ENCODE measurements around the gene PALM. TPM values are rescaled to one million over a fixed set of nuclear protein-coding genes. Genes with fewer than 3 reads are reported as not detected.

Gene PALM
- total RNA-seq, 1 donor from 2014 or later = 87.1 TPM

DNA sequence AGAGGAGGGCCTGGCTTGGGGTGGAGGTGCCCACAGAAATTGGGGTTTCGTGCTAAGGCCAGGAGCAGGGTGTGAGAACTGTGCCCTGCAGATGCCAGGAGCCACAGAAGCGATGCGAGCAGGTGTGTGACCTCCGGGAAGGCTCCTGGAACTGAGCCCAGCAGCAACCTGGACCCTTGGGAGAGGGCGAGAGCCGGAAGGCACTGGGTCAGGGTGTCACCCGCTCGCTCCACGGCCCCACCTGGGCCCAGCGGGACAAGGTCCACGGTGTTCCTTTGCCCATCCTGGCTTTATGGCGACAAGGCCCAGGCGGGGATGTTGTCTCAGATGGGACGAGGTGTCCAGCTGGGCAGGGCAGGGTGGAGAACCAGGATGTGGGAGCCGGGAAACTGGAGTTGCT is 46.3 kb downstream of the PALM start:
- Mint-ChIP-seq H3K4me3 (no peak overlapping the region), H3K27ac (no peak overlapping the region), H3K4me1 (peaks cover 6% of the 10 kb centered on the region), H3K36me3 (peaks cover 3% of the 10 kb centered on the region), H3K27me3 (ENCODE audit: low read depth) (no peaks in the 10 kb centered on the region), H3K9me3 (peaks cover 4% of the 10 kb centered on the region)
- TF ChIP-seq, protein P1, sequence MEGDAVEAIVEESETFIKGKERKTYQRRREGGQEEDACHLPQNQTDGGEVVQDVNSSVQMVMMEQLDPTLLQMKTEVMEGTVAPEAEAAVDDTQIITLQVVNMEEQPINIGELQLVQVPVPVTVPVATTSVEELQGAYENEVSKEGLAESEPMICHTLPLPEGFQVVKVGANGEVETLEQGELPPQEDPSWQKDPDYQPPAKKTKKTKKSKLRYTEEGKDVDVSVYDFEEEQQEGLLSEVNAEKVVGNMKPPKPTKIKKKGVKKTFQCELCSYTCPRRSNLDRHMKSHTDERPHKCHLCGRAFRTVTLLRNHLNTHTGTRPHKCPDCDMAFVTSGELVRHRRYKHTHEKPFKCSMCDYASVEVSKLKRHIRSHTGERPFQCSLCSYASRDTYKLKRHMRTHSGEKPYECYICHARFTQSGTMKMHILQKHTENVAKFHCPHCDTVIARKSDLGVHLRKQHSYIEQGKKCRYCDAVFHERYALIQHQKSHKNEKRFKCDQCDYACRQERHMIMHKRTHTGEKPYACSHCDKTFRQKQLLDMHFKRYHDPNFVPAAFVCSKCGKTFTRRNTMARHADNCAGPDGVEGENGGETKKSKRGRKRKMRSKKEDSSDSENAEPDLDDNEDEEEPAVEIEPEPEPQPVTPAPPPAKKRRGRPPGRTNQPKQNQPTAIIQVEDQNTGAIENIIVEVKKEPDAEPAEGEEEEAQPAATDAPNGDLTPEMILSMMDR (IDR thresholded peaks at IDR 0.05; ENCODE audit: unreplicated experiment) = no peak
- no peak for DNase-seq (ENCODE audit: low spot score in 2 of 2, unreplicated experiment in 2 of 2)

GRCh38 chr19:756236-756635 is 47.5 kb downstream of the PALM start:
- peaks cover 4% of the 10 kb centered on the region for H3K9me3 Mint-ChIP-seq
- no peaks in the 10 kb centered on the region for H3K27me3 Mint-ChIP-seq (ENCODE audit: low read depth)
- peaks cover 3% of the 10 kb centered on the region for H3K36me3 Mint-ChIP-seq
- no peak overlapping the region for H3K4me3 Mint-ChIP-seq
- no peak overlapping the region for H3K27ac Mint-ChIP-seq
- DNase-seq (ENCODE audit: low spot score in 2 of 2, unreplicated experiment in 2 of 2) = no peak
- H3K4me1 Mint-ChIP-seq = peaks cover 6% of the 10 kb centered on the region
- TF ChIP-seq, protein P1 (IDR thresholded peaks at IDR 0.05; ENCODE audit: unreplicated experiment) = no peak

- Mint-ChIP-seq H3K27ac (no peak overlapping the region), H3K4me3 (no peak overlapping the region), H3K9me3 (peaks cover 4% of the 10 kb centered on the region), H3K27me3 (ENCODE audit: low read depth) (no peaks in the 10 kb centered on the region), H3K4me1 (peaks cover 6% of the 10 kb centered on the region), H3K36me3 (peaks cover 3% of the 10 kb centered on the region)
- DNase-seq (ENCODE audit: low spot score in 2 of 2, unreplicated experiment in 2 of 2) = no peak
- TF ChIP-seq, protein P1 (IDR thresholded peaks at IDR 0.05; ENCODE audit: unreplicated experiment) = no peak
These were observed 48.3 kb downstream of the PALM start for GRCh38 chr19:756821-757688.

DNA sequence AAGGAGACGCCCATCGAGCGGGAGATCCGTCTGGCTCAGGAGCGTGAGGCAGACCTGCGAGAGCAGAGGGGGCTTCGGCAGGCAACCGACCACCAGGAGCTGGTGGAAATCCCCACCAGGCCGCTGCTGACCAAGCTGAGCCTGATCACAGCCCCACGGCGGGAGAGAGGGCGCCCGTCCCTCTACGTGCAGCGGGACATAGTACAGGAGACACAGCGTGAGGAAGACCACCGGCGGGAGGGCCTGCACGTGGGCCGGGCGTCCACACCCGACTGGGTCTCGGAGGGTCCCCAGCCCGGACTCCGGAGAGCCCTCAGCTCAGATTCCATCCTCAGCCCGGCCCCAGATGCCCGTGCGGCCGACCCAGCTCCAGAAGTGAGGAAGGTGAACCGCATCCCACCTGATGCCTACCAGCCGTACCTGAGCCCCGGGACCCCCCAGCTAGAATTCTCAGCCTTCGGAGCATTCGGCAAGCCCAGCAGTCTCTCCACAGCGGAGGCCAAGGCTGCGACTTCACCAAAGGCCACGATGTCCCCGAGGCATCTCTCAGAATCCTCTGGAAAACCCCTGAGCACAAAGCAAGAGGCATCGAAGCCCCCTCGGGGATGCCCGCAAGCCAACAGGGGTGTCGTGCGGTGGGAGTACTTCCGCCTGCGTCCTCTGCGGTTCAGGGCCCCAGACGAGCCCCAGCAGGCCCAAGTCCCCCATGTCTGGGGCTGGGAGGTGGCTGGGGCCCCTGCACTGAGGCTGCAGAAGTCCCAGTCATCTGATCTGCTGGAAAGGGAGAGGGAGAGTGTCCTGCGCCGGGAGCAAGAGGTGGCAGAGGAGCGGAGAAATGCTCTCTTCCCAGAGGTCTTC is 49.3 kb downstream of the PALM start:
- TF ChIP-seq, protein P1 (IDR thresholded peaks at IDR 0.05; ENCODE audit: unreplicated experiment) = no peak
- Mint-ChIP-seq H3K27me3 (ENCODE audit: low read depth) (no peaks in the 10 kb centered on the region), H3K4me1 (peaks cover 2% of the 10 kb centered on the region), H3K36me3 (peaks cover 3% of the 10 kb centered on the region), H3K27ac (no peak overlapping the region), H3K9me3 (peaks cover 4% of the 10 kb centered on the region), H3K4me3 (no peak overlapping the region)
- no peak for DNase-seq (ENCODE audit: low spot score in 2 of 2, unreplicated experiment in 2 of 2)

- Mint-ChIP-seq H3K27ac (no peak overlapping the region), H3K4me1 (no peaks in the 10 kb centered on the region)
These were observed 54.4 kb downstream of the PALM start for GRCh38 chr19:763181-763580.

More at GRCh38 chr19:763181-763580, 54.4 kb downstream of the PALM start:
- Mint-ChIP-seq H3K4me3 (no peak overlapping the region), H3K9me3 (peaks cover 4% of the 10 kb centered on the region), H3K27me3 (ENCODE audit: low read depth) (no peaks in the 10 kb centered on the region), H3K36me3 (peaks cover 3% of the 10 kb centered on the region)
- TF ChIP-seq, protein P1 (IDR thresholded peaks at IDR 0.05; ENCODE audit: unreplicated experiment) = no peak
- no peak for DNase-seq (ENCODE audit: low spot score in 2 of 2, unreplicated experiment in 2 of 2)

All from mesothelial cell of epicardium (in vitro differentiated cells).